ENCODE data around the gene DGKD.

Gene DGKD

GRCh38 chr2:233338812-233339368 is 15.4 kb upstream of the DGKD start:
- no peak for DNase-seq (ENCODE audit: low spot score)

GRCh38 chr2:233339427-233339826 is 14.9 kb upstream of the DGKD start:
- no peak for DNase-seq (ENCODE audit: low spot score)

GRCh38 chr2:233341296-233341695 is 13.0 kb upstream of the DGKD start:
- DNase-seq (ENCODE audit: low spot score) = no peak

- DNase-seq (ENCODE audit: low spot score) = no peak
Measured at GRCh38 chr2:233342301-233342700, 12.0 kb upstream of the DGKD start.

- DNase-seq (ENCODE audit: low spot score) = no peak
Measured at GRCh38 chr2:233343171-233343705, 11.1 kb upstream of the DGKD start.

- DNase-seq (ENCODE audit: low spot score) = no peak
Measured at GRCh38 chr2:233346376-233346775, 7.9 kb upstream of the DGKD start.

- DNase-seq (ENCODE audit: low spot score) = peak; percentile 71
Measured at GRCh38 chr2:233346930-233347329, 7.4 kb upstream of the DGKD start.

DNA sequence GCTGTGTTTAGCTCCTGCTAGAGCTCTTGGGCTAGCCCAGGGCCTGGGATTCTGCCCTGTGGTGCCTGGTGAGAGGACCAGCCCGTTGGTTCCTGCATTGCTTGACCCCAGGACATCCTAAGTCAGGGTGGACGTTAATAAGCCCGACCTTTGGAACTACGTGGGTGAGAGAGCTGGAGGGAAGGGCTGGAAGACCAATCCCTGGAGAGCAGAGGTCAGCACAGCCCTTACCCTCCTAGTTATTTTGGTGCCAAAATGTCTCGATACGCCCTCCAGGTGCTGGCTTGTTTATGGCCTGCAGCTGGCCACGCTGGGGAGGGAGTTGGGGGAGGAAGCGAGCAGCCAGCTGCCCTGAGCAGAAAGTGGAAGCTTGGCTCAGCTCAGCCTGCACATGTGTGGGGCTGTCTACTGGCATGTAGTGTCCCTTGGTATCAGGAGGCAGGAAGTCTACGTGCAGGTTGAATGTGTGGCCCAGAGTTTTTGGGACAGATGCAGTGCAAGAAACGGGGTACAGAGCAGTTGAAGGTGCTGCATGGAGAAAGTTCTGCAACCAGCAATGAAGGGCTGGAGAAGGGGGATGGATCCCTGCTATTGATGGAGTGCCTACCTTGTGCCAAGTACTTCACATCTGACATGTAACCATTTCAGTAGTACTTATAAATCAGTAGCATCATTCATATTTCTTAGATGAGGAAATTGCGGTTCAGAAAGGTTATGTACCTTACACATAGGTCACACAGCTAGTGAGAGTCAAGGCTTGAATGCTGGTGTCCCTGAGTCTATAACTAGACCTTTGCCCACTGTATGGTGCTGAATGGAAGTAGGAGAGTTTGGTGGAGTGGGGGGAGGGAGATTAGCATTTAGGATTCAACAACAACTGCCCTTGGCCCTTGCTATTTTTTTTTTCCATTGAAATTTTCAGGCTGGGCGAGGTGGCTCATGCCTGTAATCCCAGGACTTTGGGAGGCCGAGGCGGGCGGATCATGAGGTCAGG is 5.0 kb upstream of the DGKD start:
- DNase-seq (ENCODE audit: low spot score) = peak; percentile 73

DNA sequence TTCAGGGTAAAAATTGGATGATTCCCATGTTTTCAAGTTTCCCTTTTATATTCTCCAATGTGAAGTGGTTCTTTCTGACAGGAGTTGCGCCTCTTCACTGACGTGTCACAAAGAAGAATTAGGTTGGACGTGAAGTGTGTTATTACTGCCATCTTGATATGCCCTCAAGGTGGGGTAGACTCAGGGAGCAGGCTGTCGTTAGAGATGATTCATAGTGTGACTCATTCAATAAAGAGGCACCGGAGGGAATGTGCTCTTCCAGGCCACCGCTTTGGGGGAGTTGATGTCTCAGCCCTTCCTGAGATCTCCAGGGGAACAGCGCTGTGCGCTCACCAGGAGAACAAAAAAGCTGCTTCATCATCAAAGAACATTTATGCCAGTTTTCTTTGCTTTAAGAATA is 3.6 kb upstream of the DGKD start:
- peak; percentile 85 for DNase-seq (ENCODE audit: low spot score)

DNA sequence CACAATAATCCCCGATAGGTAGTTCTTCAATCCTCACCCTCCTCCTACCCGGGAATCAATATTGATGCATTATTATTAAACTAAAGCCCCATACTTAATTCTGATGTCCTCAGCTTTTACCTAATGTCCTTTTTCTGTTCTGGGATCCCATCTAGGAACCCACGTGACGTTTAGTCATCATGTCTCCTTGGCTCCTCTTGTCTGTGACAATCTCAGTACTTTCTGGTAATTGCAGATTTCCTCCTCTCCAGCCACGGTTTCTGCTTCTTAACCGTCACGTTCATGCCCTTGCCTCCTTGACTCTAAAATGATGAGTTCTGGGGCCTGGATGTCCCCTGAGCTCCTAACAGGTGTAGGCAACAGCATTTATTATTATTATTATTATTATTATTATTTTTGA is 2.9 kb upstream of the DGKD start:
- DNase-seq (ENCODE audit: low spot score) = no peak

- DNase-seq (ENCODE audit: low spot score) = no peak
Measured at GRCh38 chr2:233352141-233352842, 2.0 kb upstream of the DGKD start.

GRCh38 chr2:233353101-233353768 is 1.1 kb upstream of the DGKD start:
- DNase-seq (ENCODE audit: low spot score) = no peak

DNA sequence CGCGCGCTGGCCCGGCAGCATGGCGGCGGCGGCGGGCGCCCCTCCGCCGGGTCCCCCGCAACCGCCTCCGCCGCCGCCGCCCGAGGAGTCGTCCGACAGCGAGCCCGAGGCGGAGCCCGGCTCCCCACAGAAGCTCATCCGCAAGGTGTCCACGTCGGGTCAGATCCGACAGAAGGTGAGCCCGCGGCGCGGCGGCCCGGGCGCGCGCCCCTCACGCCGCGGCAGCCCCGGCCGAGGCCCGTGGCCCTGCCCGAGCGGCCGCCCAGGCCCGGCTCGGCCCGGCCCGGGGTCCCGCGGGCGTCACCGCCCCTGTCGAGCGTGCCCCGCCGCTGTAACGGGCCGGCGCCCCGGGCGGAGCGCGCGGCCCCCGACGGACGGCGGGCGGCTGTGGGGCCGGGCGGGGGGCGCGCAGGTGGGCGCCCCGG is 218 bp downstream of the DGKD start:
- DNase-seq (ENCODE audit: low spot score) = no peak

- no peak for DNase-seq (ENCODE audit: low spot score)
Measured at GRCh38 chr2:233354971-233355574, 779 bp downstream of the DGKD start.

- DNase-seq (ENCODE audit: low spot score) = no peak
Measured at GRCh38 chr2:233355916-233356315, 1.6 kb downstream of the DGKD start.

GRCh38 chr2:233356546-233357308 is 2.4 kb downstream of the DGKD start:
- no peak for DNase-seq (ENCODE audit: low spot score)

DNA sequence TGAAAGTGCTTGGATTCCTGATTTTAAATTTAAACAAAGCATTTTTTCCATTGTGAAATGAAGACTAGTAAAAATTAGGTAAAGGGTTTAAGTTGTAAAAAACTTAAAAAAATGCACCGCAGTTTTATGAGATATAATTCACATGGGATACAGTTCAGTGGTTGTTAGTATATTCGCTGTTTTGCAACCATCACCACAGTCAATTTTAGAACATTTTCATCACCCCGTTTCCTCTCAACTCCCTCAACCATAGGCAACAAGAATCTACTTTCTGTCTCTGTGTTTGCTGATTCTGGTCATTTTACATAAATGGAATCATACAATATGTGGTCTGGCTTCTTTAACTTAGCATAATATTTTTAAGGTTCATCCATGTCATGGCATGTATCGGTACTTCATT is 4.0 kb downstream of the DGKD start:
- DNase-seq (ENCODE audit: low spot score) = no peak

- DNase-seq (ENCODE audit: low spot score) = no peak
Measured at GRCh38 chr2:233358947-233359346, 4.7 kb downstream of the DGKD start.

DNA sequence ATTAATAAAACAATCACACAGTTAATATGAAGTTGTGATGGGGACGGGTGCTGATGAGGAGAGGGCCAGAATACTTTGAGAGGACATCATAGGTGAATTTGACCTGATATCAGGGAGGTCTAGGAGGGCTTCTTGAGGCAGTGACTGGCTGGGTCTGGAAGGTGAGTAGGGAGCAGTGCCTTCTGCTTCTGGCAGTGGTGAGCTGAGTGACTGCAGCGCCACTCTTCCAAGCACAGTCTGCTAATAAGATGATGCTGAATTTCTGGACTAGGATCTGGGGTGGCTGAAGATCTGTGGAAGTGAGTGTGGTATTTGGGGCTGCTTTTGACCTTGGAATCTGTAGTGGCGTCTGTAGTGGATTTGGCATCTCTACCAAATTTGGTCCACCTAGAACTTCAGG is 5.5 kb downstream of the DGKD start:
- DNase-seq (ENCODE audit: low spot score) = no peak

DNA sequence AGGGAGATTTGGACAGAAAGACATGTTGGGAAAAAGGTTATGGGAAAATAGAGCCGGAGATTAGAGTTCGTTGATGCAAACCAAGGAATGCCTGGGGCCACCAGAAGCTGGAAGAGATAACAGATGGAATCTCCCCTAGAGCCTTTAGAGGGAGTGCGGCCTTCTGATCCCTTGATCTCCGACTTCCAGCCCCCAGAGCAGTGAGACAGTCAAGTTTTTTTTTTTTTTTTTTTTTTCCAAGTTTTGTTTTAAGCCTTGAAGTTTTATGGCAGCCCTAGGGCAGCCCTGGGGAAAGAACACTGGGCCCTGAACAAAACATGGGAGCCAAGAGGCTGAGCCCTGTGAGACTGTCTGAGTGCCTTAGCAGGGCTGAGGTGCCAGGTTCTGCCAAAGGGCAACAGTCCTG is 6.5 kb downstream of the DGKD start:
- no peak for DNase-seq (ENCODE audit: low spot score)

DNA sequence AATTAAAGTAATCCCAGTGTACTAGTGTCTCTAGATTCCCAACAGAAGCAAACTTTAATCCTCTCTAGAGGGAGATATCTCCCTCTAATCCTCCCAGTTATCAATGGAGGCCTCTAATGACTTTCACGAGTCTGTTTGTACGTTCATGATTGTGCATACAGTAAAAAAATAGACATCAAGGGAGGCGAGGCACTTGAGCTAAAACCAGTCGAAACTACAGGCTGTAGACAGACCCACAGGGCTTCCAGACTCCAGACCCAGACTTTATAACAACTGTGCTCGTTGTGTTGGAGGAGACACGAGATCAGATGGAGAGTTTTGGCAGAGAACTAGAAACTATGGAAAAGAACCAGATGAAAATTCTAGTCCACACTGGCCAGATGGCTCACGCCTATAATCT is 7.0 kb downstream of the DGKD start:
- no peak for DNase-seq (ENCODE audit: low spot score)
